HG02852 (cell line): ENCODE measurements around the gene ERGIC1.

Source experiments
- ATAC-seq: cut with Tn5 transposase; IDR thresholded peaks from one replicate; pipeline ENCODE4 v1.9.1; 2021; ENCODE audit warnings: mild to moderate bottlenecking, moderate library complexity; ENCODE audit not compliant: unreplicated experiment

Gene ERGIC1

GRCh38 chr5:172941067-172941516 lies 107.0 kb downstream of the ERGIC1 start:
- no peak for ATAC-seq

- no peak for ATAC-seq
Observed at GRCh38 chr5:172942556-172942955, 108.5 kb downstream of the ERGIC1 start.

GRCh38 chr5:172943283-172943841 lies 109.3 kb downstream of the ERGIC1 start:
- ATAC-seq = no peak

GRCh38 chr5:172943906-172944305 lies 109.9 kb downstream of the ERGIC1 start:
- no peak for ATAC-seq

GRCh38 chr5:172944741-172945140 lies 110.7 kb downstream of the ERGIC1 start:
- ATAC-seq = no peak

GRCh38 chr5:172945151-172945550 lies 111.1 kb downstream of the ERGIC1 start:
- no peak for ATAC-seq

- ATAC-seq = no peak
Observed at GRCh38 chr5:172946146-172946545, 112.1 kb downstream of the ERGIC1 start.

GRCh38 chr5:172949426-172949825 lies 115.4 kb downstream of the ERGIC1 start:
- no peak for ATAC-seq

GRCh38 chr5:172950176-172950965 lies 116.3 kb downstream of the ERGIC1 start:
- no peak for ATAC-seq

GRCh38 chr5:172951371-172952033 lies 117.5 kb downstream of the ERGIC1 start:
- no peak for ATAC-seq

- ATAC-seq = no peak
Observed at GRCh38 chr5:172952034-172952511, 118.0 kb downstream of the ERGIC1 start.

- ATAC-seq = no peak
Observed at GRCh38 chr5:172953776-172954675, 120.0 kb downstream of the ERGIC1 start.

GRCh38 chr5:172954751-172955159 lies 120.7 kb downstream of the ERGIC1 start:
- ATAC-seq = no peak

- ATAC-seq = no peak
Observed at GRCh38 chr5:172956228-172956627, 122.2 kb downstream of the ERGIC1 start.

- no peak for ATAC-seq
Observed at GRCh38 chr5:172956936-172957335, 122.9 kb downstream of the ERGIC1 start.

- no peak for ATAC-seq
Observed at GRCh38 chr5:172957458-172957857, 123.4 kb downstream of the ERGIC1 start.

GRCh38 chr5:172958331-172959046 lies 124.4 kb downstream of the ERGIC1 start:
- peak; percentile 60 for ATAC-seq

- no peak for ATAC-seq
Observed at GRCh38 chr5:172959824-172960799, 126.1 kb downstream of the ERGIC1 start.

- ATAC-seq = no peak
Observed at GRCh38 chr5:172969921-172970320, 135.9 kb downstream of the ERGIC1 start.
